ENCODE results near the gene LYPLA2. TPM values are rescaled to one million over a fixed set of nuclear protein-coding genes. Genes with fewer than 3 reads are reported as not detected.

Gene LYPLA2
- total and polyA plus RNA-seq, 2 of the 8 experiments (the other 6 are each of a cell fraction or from before 2014, with no cell fraction given), result 138 to 211 TPM

DNA sequence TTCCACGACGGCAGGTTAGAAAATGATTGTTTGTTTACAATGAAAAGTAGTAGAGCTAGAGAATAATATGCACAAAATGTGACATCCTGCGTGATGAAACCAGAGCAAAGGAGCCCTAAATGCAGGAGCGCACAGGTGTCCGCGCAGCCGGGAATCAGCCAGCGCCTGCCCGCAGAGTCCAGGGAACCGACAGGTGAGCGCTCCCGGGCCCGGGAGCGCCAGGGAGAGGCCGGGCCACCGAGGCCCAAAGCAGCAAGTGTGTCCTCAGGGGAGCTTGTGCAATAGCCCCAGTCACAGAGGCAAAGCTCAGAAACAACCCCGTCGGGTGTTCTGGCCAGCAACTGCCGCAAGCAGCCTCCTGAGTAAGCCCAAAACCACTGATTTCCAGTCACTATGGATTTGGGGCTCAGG, 10.4 kb downstream of the LYPLA2 start (continued):
- TF ChIP-seq, protein P1, sequence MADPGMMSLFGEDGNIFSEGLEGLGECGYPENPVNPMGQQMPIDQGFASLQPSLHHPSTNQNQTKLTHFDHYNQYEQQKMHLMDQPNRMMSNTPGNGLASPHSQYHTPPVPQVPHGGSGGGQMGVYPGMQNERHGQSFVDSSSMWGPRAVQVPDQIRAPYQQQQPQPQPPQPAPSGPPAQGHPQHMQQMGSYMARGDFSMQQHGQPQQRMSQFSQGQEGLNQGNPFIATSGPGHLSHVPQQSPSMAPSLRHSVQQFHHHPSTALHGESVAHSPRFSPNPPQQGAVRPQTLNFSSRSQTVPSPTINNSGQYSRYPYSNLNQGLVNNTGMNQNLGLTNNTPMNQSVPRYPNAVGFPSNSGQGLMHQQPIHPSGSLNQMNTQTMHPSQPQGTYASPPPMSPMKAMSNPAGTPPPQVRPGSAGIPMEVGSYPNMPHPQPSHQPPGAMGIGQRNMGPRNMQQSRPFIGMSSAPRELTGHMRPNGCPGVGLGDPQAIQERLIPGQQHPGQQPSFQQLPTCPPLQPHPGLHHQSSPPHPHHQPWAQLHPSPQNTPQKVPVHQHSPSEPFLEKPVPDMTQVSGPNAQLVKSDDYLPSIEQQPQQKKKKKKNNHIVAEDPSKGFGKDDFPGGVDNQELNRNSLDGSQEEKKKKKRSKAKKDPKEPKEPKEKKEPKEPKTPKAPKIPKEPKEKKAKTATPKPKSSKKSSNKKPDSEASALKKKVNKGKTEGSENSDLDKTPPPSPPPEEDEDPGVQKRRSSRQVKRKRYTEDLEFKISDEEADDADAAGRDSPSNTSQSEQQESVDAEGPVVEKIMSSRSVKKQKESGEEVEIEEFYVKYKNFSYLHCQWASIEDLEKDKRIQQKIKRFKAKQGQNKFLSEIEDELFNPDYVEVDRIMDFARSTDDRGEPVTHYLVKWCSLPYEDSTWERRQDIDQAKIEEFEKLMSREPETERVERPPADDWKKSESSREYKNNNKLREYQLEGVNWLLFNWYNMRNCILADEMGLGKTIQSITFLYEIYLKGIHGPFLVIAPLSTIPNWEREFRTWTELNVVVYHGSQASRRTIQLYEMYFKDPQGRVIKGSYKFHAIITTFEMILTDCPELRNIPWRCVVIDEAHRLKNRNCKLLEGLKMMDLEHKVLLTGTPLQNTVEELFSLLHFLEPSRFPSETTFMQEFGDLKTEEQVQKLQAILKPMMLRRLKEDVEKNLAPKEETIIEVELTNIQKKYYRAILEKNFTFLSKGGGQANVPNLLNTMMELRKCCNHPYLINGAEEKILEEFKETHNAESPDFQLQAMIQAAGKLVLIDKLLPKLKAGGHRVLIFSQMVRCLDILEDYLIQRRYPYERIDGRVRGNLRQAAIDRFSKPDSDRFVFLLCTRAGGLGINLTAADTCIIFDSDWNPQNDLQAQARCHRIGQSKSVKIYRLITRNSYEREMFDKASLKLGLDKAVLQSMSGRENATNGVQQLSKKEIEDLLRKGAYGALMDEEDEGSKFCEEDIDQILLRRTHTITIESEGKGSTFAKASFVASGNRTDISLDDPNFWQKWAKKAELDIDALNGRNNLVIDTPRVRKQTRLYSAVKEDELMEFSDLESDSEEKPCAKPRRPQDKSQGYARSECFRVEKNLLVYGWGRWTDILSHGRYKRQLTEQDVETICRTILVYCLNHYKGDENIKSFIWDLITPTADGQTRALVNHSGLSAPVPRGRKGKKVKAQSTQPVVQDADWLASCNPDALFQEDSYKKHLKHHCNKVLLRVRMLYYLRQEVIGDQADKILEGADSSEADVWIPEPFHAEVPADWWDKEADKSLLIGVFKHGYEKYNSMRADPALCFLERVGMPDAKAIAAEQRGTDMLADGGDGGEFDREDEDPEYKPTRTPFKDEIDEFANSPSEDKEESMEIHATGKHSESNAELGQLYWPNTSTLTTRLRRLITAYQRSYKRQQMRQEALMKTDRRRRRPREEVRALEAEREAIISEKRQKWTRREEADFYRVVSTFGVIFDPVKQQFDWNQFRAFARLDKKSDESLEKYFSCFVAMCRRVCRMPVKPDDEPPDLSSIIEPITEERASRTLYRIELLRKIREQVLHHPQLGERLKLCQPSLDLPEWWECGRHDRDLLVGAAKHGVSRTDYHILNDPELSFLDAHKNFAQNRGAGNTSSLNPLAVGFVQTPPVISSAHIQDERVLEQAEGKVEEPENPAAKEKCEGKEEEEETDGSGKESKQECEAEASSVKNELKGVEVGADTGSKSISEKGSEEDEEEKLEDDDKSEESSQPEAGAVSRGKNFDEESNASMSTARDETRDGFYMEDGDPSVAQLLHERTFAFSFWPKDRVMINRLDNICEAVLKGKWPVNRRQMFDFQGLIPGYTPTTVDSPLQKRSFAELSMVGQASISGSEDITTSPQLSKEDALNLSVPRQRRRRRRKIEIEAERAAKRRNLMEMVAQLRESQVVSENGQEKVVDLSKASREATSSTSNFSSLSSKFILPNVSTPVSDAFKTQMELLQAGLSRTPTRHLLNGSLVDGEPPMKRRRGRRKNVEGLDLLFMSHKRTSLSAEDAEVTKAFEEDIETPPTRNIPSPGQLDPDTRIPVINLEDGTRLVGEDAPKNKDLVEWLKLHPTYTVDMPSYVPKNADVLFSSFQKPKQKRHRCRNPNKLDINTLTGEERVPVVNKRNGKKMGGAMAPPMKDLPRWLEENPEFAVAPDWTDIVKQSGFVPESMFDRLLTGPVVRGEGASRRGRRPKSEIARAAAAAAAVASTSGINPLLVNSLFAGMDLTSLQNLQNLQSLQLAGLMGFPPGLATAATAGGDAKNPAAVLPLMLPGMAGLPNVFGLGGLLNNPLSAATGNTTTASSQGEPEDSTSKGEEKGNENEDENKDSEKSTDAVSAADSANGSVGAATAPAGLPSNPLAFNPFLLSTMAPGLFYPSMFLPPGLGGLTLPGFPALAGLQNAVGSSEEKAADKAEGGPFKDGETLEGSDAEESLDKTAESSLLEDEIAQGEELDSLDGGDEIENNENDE (IDR thresholded peaks at IDR 0.05; ENCODE audit: insufficient replicate concordance, low read length), result no peak
- TF ChIP-seq CHD2 (IDR thresholded peaks at IDR 0.05; ENCODE audit: low read length), result no peak
- TF ChIP-seq, protein P2, sequence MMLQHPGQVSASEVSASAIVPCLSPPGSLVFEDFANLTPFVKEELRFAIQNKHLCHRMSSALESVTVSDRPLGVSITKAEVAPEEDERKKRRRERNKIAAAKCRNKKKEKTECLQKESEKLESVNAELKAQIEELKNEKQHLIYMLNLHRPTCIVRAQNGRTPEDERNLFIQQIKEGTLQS (IDR thresholded peaks at IDR 0.05; ENCODE audit: insufficient read depth, low read depth, low read length), result no peak
- no peak for TF ChIP-seq CHD1 (IDR thresholded peaks at IDR 0.05; ENCODE audit: low read depth, low read length)
- peak; percentile 81 for TF ChIP-seq CEBPB (IDR thresholded peaks at IDR 0.05; ENCODE audit: low read depth, low read length)
- TF ChIP-seq KDM5A (IDR thresholded peaks at IDR 0.05; ENCODE audit: low read length), result no peak

Data from H1 (cell line).